Osteoblast (primary cell): ENCODE results near the gene SEPTIN5. TPM values are rescaled to one million over a fixed set of nuclear protein-coding genes. Genes with fewer than 3 reads are reported as not detected.

Experiments
- DNase-seq: peaks from one replicate; pipeline ENCODE4 v3.0.0; 2011; ENCODE audit warnings: low spot score, mixed read lengths; ENCODE audit not compliant: insufficient read length; ENCODE audit errors: missing footprints
- H2AFZ ChIP-seq: 2 replicates; pipeline ENCODE4 v1.6.0; 2011; ENCODE audit warnings: mild to moderate bottlenecking, low read length
- H3K27ac ChIP-seq: 2 replicates; pipeline ENCODE4 v1.5.1; 2011; ENCODE audit warnings: mild to moderate bottlenecking, low read depth, low read length, moderate library complexity
- H3K27me3 ChIP-seq: 2 replicates; pipeline ENCODE4 v1.6.0; 2012; ENCODE audit warnings: mild to moderate bottlenecking, control low read depth, inconsistent platforms, low read length, moderate library complexity; ENCODE audit not compliant: insufficient read depth
- H3K36me3 ChIP-seq: 2 replicates; pipeline ENCODE4 v1.5.1; 2011; ENCODE audit warnings: mild to moderate bottlenecking, low read length, control low read depth, moderate library complexity; ENCODE audit not compliant: insufficient read depth
- H3K4me1 ChIP-seq: 2 replicates; pipeline ENCODE4 v1.5.1; 2011; ENCODE audit warnings: mild to moderate bottlenecking, low read length, control low read depth, moderate library complexity; ENCODE audit not compliant: insufficient read depth
- H3K4me2 ChIP-seq: 2 replicates; pipeline ENCODE4 v1.6.0; 2011; ENCODE audit warnings: mild to moderate bottlenecking, low read length; ENCODE audit not compliant: insufficient read depth
- H3K4me3 ChIP-seq: fragments of 200-600 bp; sonication (generic); 3 replicates; pipeline ENCODE4 v1.5.1; 2012; ENCODE audit warnings: mild to moderate bottlenecking, low read length, inconsistent platforms; ENCODE audit not compliant: insufficient read depth
- H3K79me2 ChIP-seq: 2 replicates; pipeline ENCODE4 v1.6.0; 2012; ENCODE audit warnings: mild to moderate bottlenecking, low read length, control low read depth, inconsistent platforms; ENCODE audit not compliant: insufficient read depth
- H3K9me3 ChIP-seq: 2 replicates; pipeline ENCODE4 v1.5.1; 2011; ENCODE audit warnings: low read depth, low read length, control low read depth
- H4K20me1 ChIP-seq: 2 replicates; pipeline ENCODE4 v1.6.0; 2012; ENCODE audit warnings: mild to moderate bottlenecking, low read length, control low read depth; ENCODE audit not compliant: insufficient read depth
- total RNA-seq: library from RNA; depleted of rRNA; stranded (reverse); fragments of >200 nt; gene quantifications from 2 replicates; pipeline ENCODE4 v1.2.3, GENCODE V29; 2012
- TF ChIP-seq, protein P1 (sequence below): IDR thresholded peaks from 2 replicates; pipeline ENCODE4 v1.5.1; 2011; ENCODE audit warnings: mild to moderate bottlenecking, low read depth, low read length, moderate library complexity; ENCODE audit errors: extremely low read depth

SEPTIN5 gene
- 11.2 and 14.5 TPM in 2 replicates for total RNA-seq

DNA sequence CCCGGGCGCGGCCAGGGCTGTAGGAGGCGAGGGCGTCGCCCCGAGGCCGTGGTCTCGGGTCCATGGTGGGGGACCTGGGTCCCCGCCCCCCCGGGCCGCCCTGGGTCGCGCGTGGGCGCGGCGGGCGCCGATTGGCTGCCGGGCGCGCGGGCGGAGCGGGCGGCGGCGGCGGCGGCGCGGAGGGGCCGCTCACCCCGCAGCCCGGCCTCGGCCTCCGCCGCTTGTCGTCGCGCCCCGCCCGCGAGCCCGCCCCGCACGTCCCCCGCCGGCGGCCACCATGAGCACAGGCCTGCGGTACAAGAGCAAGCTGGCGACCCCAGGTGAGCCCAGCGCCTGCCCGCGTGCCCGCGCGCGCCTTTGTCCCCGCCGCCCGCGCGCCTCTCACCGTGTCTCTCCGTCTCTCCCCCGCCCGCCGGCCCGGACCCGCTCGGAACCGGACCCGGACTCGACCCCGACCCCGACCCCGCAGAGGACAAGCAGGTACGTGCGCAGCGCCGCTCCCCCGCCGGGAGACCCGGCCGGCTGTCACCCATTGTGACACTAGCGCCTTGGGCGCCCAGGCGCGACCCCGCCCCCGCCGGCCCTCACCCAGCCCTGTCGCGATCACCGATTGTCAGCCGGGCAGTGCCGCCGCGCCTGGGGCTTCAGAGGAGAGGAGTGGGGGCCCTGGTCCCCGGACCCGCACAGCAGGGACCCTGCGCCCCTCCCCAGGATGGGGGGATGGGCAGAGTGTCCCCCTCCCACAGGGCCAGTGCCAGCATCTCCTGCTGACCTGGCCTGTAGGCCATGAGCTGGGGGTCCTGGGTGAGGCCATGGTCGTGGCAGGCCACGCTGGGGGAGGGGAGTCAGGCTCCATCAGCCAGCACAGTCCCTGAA, at the start of gene SEPTIN5:
TSS of gene SEPTIN5 (plus strand) at position 192 of the 876 bp plus-strand sequence. CDS start at position 278, 86 bp downstream.
- Histone ChIP-seq H3K4me2 (peak within 1 kb of the TSS; percentile 81), H3K36me3 (no peaks in the 10 kb centered on the region), H3K79me2 (no peaks in the 10 kb centered on the region), H4K20me1 (peaks cover 4% of the 10 kb centered on the region), H2AFZ (peak within 1 kb of the TSS; percentile 65), H3K4me3 (peak within 1 kb of the TSS; percentile 70), H3K27ac (no peak within 1 kb of the TSS), H3K9me3 (no peaks in the 10 kb centered on the region), H3K27me3 (peaks cover 14% of the 10 kb centered on the region), H3K4me1 (peaks cover 4% of the 10 kb centered on the region)
- TF ChIP-seq, protein P1, sequence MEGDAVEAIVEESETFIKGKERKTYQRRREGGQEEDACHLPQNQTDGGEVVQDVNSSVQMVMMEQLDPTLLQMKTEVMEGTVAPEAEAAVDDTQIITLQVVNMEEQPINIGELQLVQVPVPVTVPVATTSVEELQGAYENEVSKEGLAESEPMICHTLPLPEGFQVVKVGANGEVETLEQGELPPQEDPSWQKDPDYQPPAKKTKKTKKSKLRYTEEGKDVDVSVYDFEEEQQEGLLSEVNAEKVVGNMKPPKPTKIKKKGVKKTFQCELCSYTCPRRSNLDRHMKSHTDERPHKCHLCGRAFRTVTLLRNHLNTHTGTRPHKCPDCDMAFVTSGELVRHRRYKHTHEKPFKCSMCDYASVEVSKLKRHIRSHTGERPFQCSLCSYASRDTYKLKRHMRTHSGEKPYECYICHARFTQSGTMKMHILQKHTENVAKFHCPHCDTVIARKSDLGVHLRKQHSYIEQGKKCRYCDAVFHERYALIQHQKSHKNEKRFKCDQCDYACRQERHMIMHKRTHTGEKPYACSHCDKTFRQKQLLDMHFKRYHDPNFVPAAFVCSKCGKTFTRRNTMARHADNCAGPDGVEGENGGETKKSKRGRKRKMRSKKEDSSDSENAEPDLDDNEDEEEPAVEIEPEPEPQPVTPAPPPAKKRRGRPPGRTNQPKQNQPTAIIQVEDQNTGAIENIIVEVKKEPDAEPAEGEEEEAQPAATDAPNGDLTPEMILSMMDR: no peak
- DNase-seq: peak; percentile 92

- DNase-seq: no peak
- Histone ChIP-seq H4K20me1 (peaks cover 2% of the 10 kb centered on the region), H3K4me3 (no peak overlapping the region), H3K36me3 (no peaks in the 10 kb centered on the region), H2AFZ (no peak overlapping the region), H3K79me2 (no peaks in the 10 kb centered on the region), H3K27ac (no peak overlapping the region), H3K4me1 (peaks cover 32% of the 10 kb centered on the region), H3K27me3 (peaks cover 2% of the 10 kb centered on the region), H3K4me2 (no peak overlapping the region), H3K9me3 (no peaks in the 10 kb centered on the region)
- TF ChIP-seq, protein P1: no peak
Observed at GRCh38 chr22:19664951-19665783, 49.1 kb upstream of the SEPTIN5 start.

GRCh38 chr22:19665784-19666672, 48.3 kb upstream of the SEPTIN5 start:
- TF ChIP-seq, protein P1: no peak
- DNase-seq: no peak
- no peak overlapping the region for H2AFZ ChIP-seq
- peaks cover 2% of the 10 kb centered on the region for H4K20me1 ChIP-seq
- H3K79me2 ChIP-seq: no peaks in the 10 kb centered on the region
- peaks cover 32% of the 10 kb centered on the region for H3K4me1 ChIP-seq
- H3K27ac ChIP-seq: peak overlapping the region; percentile 40
- no peaks in the 10 kb centered on the region for H3K9me3 ChIP-seq
- H3K27me3 ChIP-seq: peaks cover 2% of the 10 kb centered on the region
- H3K36me3 ChIP-seq: no peaks in the 10 kb centered on the region
- peak overlapping the region; percentile 1 for H3K4me3 ChIP-seq
- H3K4me2 ChIP-seq: peak overlapping the region; percentile 37
